GM12878 (cell line): Measurements from ENCODE around the gene ZNFX1. TPM values are rescaled to one million over a fixed set of nuclear protein-coding genes. Genes with fewer than 3 reads are reported as not detected.

ENCODE experiments used
- ATAC-seq: fragments of 200-7000 bp; cut with Tn5 transposase; 3 replicates; pipeline ENCODE4 v1.9.1; 2020; ENCODE audit warnings: mild to moderate bottlenecking, moderate library complexity
- BruUV-seq: library from RNA; stranded (reverse); fragments of 400-500 nt; replicated peaks from 2 replicates; lab custom pipeline; 2021; lab: Mats Ljungman, UMichigan
- CTCF ChIA-PET: fragments of 300-600 bp; sonication (Branson Sonifier 250); formaldehyde crosslinking; extraction: SDS; loops from one replicate; lab custom pipeline; 2021; ENCODE audit warnings: inconsistent platforms; lab: Yijun Ruan, JAX
- POLR2A ChIA-PET: fragments of 350-600 bp; formaldehyde crosslinking; extraction: SDS; loops from one replicate; lab custom pipeline; 2021; ENCODE audit warnings: inconsistent platforms; lab: Charles Lee
- RAD21 ChIA-PET: fragments of 300-600 bp; sonication (Branson Sonifier 250); formaldehyde crosslinking; loops from one replicate; lab custom pipeline; 2023; ENCODE audit warnings: antibody characterized with exemption; ENCODE audit not compliant: unreplicated experiment; lab: Charles Lee
- SMC1A ChIA-PET: fragments of 300-600 bp; sonication (Branson Sonifier 250); formaldehyde crosslinking; loops from one replicate; lab custom pipeline; 2023; ENCODE audit not compliant: unreplicated experiment, uncharacterized antibody; lab: Charles Lee
- DNase-seq: peaks from one replicate; pipeline ENCODE4 v3.0.0-alpha.2; 2011; ENCODE audit warnings: low read depth, low spot score
- FAIRE-seq: peaks from 3 replicates; lab custom pipeline; 2011; peaks lifted over from hg19 to GRCh38; lab: Jason Lieb, UNC
- H2AFZ ChIP-seq: 2 replicates; pipeline ENCODE4 v1.6.0; 2011; ENCODE audit warnings: low read depth, low read length, control low read depth; ENCODE audit not compliant: control insufficient read depth
- H3K27ac ChIP-seq: 2 replicates; pipeline ENCODE4 v1.5.1; 2011; ENCODE audit warnings: control low read depth; ENCODE audit not compliant: control insufficient read depth, insufficient read depth
- H3K27me3 ChIP-seq, 2 experiments: replicated peaks in 1 of 2; 2 replicates each; pipeline versions ENCODE4 v1.6.0 to v1.6.1; 2011; ENCODE audit warnings: low read length in 1 of 2; ENCODE audit not compliant: control insufficient read depth in 2 of 2, insufficient read depth in 2 of 2
- H3K36me3 ChIP-seq, 2 experiments: 2 replicates each; pipeline ENCODE4 v1.5.1; 2011; ENCODE audit warnings: low read length in 1 of 2; ENCODE audit not compliant: control insufficient read depth in 2 of 2, insufficient read depth in 2 of 2
- H3K4me1 ChIP-seq: 2 replicates; pipeline ENCODE4 v1.6.1; 2011; ENCODE audit warnings: mild to moderate bottlenecking, low read length, moderate library complexity, mixed read lengths; ENCODE audit not compliant: control insufficient read depth, insufficient read depth
- H3K4me2 ChIP-seq: 2 replicates; pipeline ENCODE4 v1.6.0; 2011; ENCODE audit warnings: control low read depth; ENCODE audit not compliant: control insufficient read depth, insufficient read depth
- H3K4me3 ChIP-seq: fragments of 200-600 bp; sonication (generic); 2 replicates; pipeline ENCODE4 v1.5.1; 2016
- H3K79me2 ChIP-seq: 2 replicates; pipeline ENCODE4 v1.6.0; 2011; ENCODE audit warnings: low read length; ENCODE audit not compliant: control insufficient read depth, insufficient read depth
- H3K9ac ChIP-seq: 2 replicates; pipeline ENCODE4 v1.8.0; 2011; ENCODE audit warnings: low read length, control low read depth, mixed read lengths; ENCODE audit not compliant: control insufficient read depth, insufficient read depth
- H3K9me3 ChIP-seq: replicated peaks from 3 replicates; pipeline ENCODE4 v1.5.1; 2011; ENCODE audit warnings: mild to moderate bottlenecking, low read length; ENCODE audit not compliant: control insufficient read depth, insufficient read depth
- H4K20me1 ChIP-seq: 2 replicates; pipeline ENCODE4 v1.6.0; 2011; ENCODE audit not compliant: control insufficient read depth, insufficient read depth
- CEBPZ ChIP-seq: fragments of 150-350 bp; IDR thresholded peaks from 2 replicates; pipeline ENCODE4 v1.6.1; 2016; ENCODE audit warnings: low read depth, low read length
- EGR1 ChIP-seq, 2 experiments: IDR thresholded peaks; 1 replicate in 1 of 2; 2 replicates in 1 of 2; pipeline ENCODE4 v1.6.1; 2011 to 2012; ENCODE audit warnings: low read depth in 2 of 2, low read length in 2 of 2, borderline replicate concordance in 1 of 2, mild to moderate bottlenecking in 1 of 2, moderate library complexity in 1 of 2
- MXI1 ChIP-seq: fragments of 150-350 bp; IDR thresholded peaks from 2 replicates; pipeline ENCODE4 v1.6.1; 2011; ENCODE audit warnings: low read depth, mild to moderate bottlenecking, inconsistent platforms, low read length, improper control_type of control experiment
- PAX8 ChIP-seq: fragments of 450-650 bp; IDR thresholded peaks from 2 replicates; pipeline ENCODE4 v1.6.1; 2017; ENCODE audit warnings: mild to moderate bottlenecking, moderate library complexity
- RAD21 ChIP-seq: IDR thresholded peaks from 2 replicates; pipeline ENCODE4 v1.6.1; 2011; ENCODE audit warnings: mild to moderate bottlenecking, low read depth, low read length, moderate library complexity; ENCODE audit not compliant: insufficient read depth
- SIX5 ChIP-seq: IDR thresholded peaks from 2 replicates; pipeline ENCODE4 v1.6.1; 2011; ENCODE audit warnings: mild to moderate bottlenecking, low read depth, low read length, moderate library complexity; ENCODE audit not compliant: severe bottlenecking
- SREBF1 ChIP-seq: IDR thresholded peaks from 2 replicates; pipeline ENCODE4 v1.6.1; 2012; ENCODE audit warnings: mild to moderate bottlenecking, low read length
- WRNIP1 ChIP-seq: IDR thresholded peaks from 2 replicates; pipeline ENCODE4 v1.6.1; 2011; ENCODE audit warnings: low read depth, low read length, improper control_type of control experiment, borderline replicate concordance
- ZBED1 ChIP-seq: IDR thresholded peaks from 2 replicates; pipeline ENCODE4 v1.6.1; 2016; ENCODE audit warnings: borderline replicate concordance
- ZNF217 ChIP-seq: fragments of 450-650 bp; IDR thresholded peaks from 2 replicates; pipeline ENCODE4 v1.6.1; 2017; ENCODE audit warnings: antibody characterized with exemption, mild to moderate bottlenecking
- in situ Hi-C: fragments of 300-500 bp; cut with MboI; formaldehyde crosslinking; loops from 9 replicates; pipeline ENCODE4 v1.14.3; 2018; ENCODE audit warnings: mixed read lengths
- intact Hi-C: fragments of 100-400 bp; cut with micrococcal nuclease; formaldehyde crosslinking; loops from one replicate; pipeline ENCODE4 v1.14.2; 2022; ENCODE audit not compliant: unreplicated experiment
- polyA plus RNA-seq, 11 experiments: library from polyadenylated mRNA; depleted of rRNA in 4 of 11; unstranded in 6 of 11; stranded (reverse) in 5 of 11; fragments of >200 nt; fragmentation: Nextera tagmentation in 4 of 11; fragmentation: Illumina TruSeq in 1 of 11; extraction: Ambion mirVana in 4 of 11; extraction: Trizol in 1 of 11; gene quantifications; 1 replicate in 1 of 11; 2 replicates in 10 of 11; pipeline versions ENCODE4 v1.2.1 to v1.2.3, GENCODE V29; 2011 to 2016; ENCODE audit warnings: inconsistent platforms in 2 of 11, missing spikeins in 2 of 11, low read depth in 1 of 11
- total RNA-seq, 4 experiments: library from RNA; depleted of rRNA in 3 of 4; stranded (reverse); fragments of >200 nt in 3 of 4; fragmentation: Illumina TruSeq in 1 of 4; extraction: Trizol in 1 of 4; gene quantifications; 2 replicates each; pipeline versions ENCODE4 v1.2.1 to v1.2.3, GENCODE V29; 2013 to 2021

The ZNFX1 gene
- total and polyA plus RNA-seq, 10 of the 15 experiments (the other 5 are each of a cell fraction or from before 2014, with no cell fraction given): 7.4 to 31.5 (median 25.6) TPM

DNA sequence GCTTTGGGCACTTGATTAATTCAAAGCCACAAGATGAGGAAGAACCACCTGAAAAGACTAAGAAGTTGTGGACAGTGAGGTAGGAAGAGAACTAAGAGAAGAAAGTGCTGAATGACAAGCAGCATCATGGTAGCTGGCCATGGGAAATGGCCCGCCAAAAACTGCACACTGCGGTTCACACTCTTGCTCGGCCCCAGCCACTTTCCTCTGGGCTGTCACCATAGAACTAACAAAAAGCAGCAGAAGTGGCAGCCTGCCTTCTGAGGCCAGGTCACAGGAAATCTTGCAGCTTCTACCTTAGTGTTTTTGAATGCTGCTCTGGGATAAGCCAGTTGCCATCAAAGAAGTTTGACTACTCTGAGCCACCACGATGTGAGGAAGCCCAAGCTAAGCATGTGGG is 34.8 kb upstream of the ZNFX1 start (continued):
- TF ChIP-seq CEBPZ: no peak
- no peak for TF ChIP-seq ZBED1
- TF ChIP-seq SIX5: no peak
- no peak for TF ChIP-seq RAD21
- TF ChIP-seq, all 136 proteins: peak for 0

DNA sequence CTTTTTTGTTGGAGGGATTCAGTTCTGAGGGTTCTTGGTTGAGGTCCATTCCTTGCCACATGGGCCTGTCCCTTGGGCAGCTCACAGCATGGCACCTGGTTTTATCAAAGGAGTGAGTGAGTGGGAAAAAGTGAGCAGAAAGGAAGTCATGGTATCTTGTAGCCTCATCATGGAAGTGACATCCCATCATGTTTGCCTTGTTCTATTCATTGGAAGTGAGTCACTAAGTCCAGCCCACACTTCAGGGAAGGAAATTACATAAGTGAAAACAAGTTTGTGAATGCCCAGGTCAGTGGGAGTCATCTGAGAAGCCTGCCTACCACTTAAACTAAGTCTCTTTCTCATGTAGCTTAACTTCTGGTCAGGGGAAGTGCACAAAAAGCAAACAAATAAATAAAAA is 32.8 kb upstream of the ZNFX1 start:
- FAIRE-seq (no peak), DNase-seq (no peak), ATAC-seq (no peak)
- ChIA-PET RAD21 (no interaction called here), POLR2A (interaction anchor here (0.5 kb wide), 1 partner anchor 177 kb away, joined by 3 read pairs; no protein-coding TSS in a partner anchor), SMC1A (interaction anchor here (0.8 kb wide), 1 partner anchor 12 kb away, joined by 3 read pairs; no protein-coding TSS in a partner anchor), CTCF (interaction anchor here (1.1 kb wide), 1 partner anchor 64 kb away, joined by 3 read pairs; no protein-coding TSS in a partner anchor)
- H3K27ac ChIP-seq: no peak overlapping the region
- H3K4me2 ChIP-seq: no peak overlapping the region
- H3K9ac ChIP-seq: no peak overlapping the region
- peaks cover 1% of the 10 kb centered on the region; the same call in 1 of the 3 replicates for H3K9me3 ChIP-seq
- no TSS peak for BruUV-seq
- H3K27me3 ChIP-seq: peaks cover 0 to 3% of the 10 kb centered on the region in 2 experiments; a peak in 2 of 4 replicates
- no peaks in the 10 kb centered on the region for H3K79me2 ChIP-seq
- no peaks in the 10 kb centered on the region for H3K36me3 ChIP-seq
- intact Hi-C loops (no loop called here), in situ Hi-C loops (no loop called here)
- H3K4me1 ChIP-seq: no peaks in the 10 kb centered on the region
- no peaks in the 10 kb centered on the region for H4K20me1 ChIP-seq
- H3K4me3 ChIP-seq: no peak overlapping the region
- no peak for TF ChIP-seq PAX8
- no peak for TF ChIP-seq WRNIP1
- TF ChIP-seq ZNF217: no peak
- TF ChIP-seq EGR1 (IDR thresholded peaks at IDR 0.05; ENCODE audit: borderline replicate concordance in 1 of 2, low read depth in 2 of 2, low read length in 2 of 2): no peak
- no peak for TF ChIP-seq SREBF1
- TF ChIP-seq MXI1: no peak
- no peak overlapping the region for H2AFZ ChIP-seq
